Thymus (tissue), 11 donors: ENCODE data around the gene CYB561A3. TPM values are rescaled to one million over a fixed set of nuclear protein-coding genes. Genes with fewer than 3 reads are reported as not detected.

Experiments used
- DNase-seq, 9 donors: peaks; one replicate each; pipeline ENCODE4 v3.0.0-alpha.2; 2013; ENCODE audit warnings: low spot score in 9 of 9, low read depth in 6 of 9, missing footprints in 1 of 9
- H3K27ac ChIP-seq, 2 donors: one replicate each; pipeline ENCODE4 v1.5.1; 2013; ENCODE audit warnings: control low read depth in 1 of 2, low read depth in 1 of 2, low read length in 1 of 2, mild to moderate bottlenecking in 1 of 2, moderate library complexity in 1 of 2
- H3K27me3 ChIP-seq, 2 donors: one replicate each; pipeline ENCODE4 v1.5.1; 2013; ENCODE audit warnings: low read length in 1 of 2; ENCODE audit not compliant: control insufficient read depth in 2 of 2, insufficient read depth in 1 of 2
- H3K36me3 ChIP-seq, 2 donors: one replicate each; pipeline ENCODE4 v1.5.1; 2013; ENCODE audit warnings: low read length in 1 of 2, mild to moderate bottlenecking in 1 of 2, moderate library complexity in 1 of 2; ENCODE audit not compliant: control insufficient read depth in 2 of 2, insufficient read depth in 2 of 2
- H3K4me1 ChIP-seq, 2 donors: one replicate each; pipeline ENCODE4 v1.5.1; 2013; ENCODE audit warnings: low read length in 2 of 2; ENCODE audit not compliant: control insufficient read depth in 2 of 2, insufficient read depth in 2 of 2
- H3K4me3 ChIP-seq, 2 donors: one replicate each; pipeline ENCODE4 v1.5.1; 2013; ENCODE audit warnings: low read length in 2 of 2, control low read depth in 1 of 2, mild to moderate bottlenecking in 1 of 2
- H3K9me3 ChIP-seq, 2 donors: one replicate each; pipeline ENCODE4 v1.5.1; 2013; ENCODE audit warnings: low read length in 1 of 2, mild to moderate bottlenecking in 1 of 2; ENCODE audit not compliant: control insufficient read depth in 2 of 2, insufficient read depth in 1 of 2
- WGBS: extraction: QIAGEN DNeasy Blood & Tissue Kit; methylation state at CpG from one replicate; pipeline ENCODE4 v1.1.7; 2013; 5-methylcytosine and 5-hydroxymethylcytosine counted together
- polyA plus RNA-seq: library from polyadenylated mRNA; stranded (reverse); fragments of 200-250 nt; gene quantifications from one replicate; pipeline ENCODE4 v1.2.3, GENCODE V29; 2013
- total RNA-seq: library from RNA; stranded (reverse); fragments of 120-200 nt; gene quantifications from one replicate; pipeline ENCODE4 v1.2.4, GENCODE V29; 2013
- donor health status: healthy.

CYB561A3 gene
- total and polyA plus RNA-seq, 2 donors = 16.0 to 20.5 TPM

- no peak for DNase-seq
- Histone ChIP-seq H3K4me1 (no peaks in the 10 kb centered on the region), H3K27me3 (no peaks in the 10 kb centered on the region), H3K9me3 (peaks cover 0 to 10% of the 10 kb centered on the region in 2 donors), H3K4me3 (no peak overlapping the region), H3K36me3 (peaks cover 10 to 12% of the 10 kb centered on the region in 2 donors), H3K27ac (peak overlapping the region in 1 of 2 donors; percentile 60)
- 92% methylated on average over 6 of the region's 6 CpGs for WGBS
Measured at GRCh38 chr11:61375761-61376108, 14.1 kb upstream of the CYB561A3 start.

DNA sequence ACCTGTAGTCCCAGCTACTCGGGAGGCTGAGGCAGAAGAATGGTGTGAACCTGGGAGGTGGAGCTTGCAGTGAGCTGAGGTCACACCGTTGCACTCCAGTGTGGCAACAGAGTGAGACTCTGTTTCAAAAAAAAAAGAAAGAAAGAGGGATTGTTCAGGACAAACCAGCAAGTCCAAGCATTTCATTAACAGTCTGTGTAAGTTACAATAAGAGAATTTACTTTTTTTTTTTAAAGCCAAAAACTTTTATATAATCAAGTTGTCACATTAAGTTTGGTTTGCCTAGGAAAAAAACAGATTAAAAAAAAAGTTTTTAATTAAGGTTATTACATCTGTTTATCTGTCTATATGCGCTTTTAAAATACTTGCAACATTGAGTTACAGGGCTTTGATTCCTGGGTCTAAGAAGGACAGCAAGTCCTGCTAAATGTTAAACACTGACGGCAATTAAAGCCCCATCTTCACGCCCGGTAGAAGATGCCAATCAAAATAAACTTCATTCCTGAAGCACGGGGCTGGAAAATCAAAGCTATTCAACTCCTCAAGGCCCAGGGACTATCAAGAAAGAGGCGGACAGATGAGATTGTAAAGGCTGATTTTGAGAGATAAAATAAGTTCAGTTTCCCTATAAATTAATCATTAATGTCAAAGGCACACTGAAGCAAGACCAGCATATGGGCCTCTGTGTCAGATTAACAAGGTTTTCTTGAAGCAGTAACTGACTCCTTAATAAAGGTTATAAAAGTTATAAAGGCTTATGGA is 11.2 kb upstream of the CYB561A3 start:
- H3K4me3 ChIP-seq = no peak overlapping the region
- H3K4me1 ChIP-seq = peaks cover 0 to 6% of the 10 kb centered on the region in 2 donors
- no peak overlapping the region for H3K27ac ChIP-seq
- no peak for DNase-seq
- peaks cover 0 to 10% of the 10 kb centered on the region in 2 donors for H3K9me3 ChIP-seq
- H3K36me3 ChIP-seq = peaks cover 31 to 41% of the 10 kb centered on the region in 2 donors
- no peaks in the 10 kb centered on the region for H3K27me3 ChIP-seq
- WGBS = 96% methylated on average over 8 of the region's 8 CpGs

- DNase-seq = no peak
- Histone ChIP-seq H3K9me3 (peaks cover 0 to 10% of the 10 kb centered on the region in 2 donors), H3K27ac (peak overlapping the region; percentile 48 to 60), H3K4me1 (peaks cover 0 to 6% of the 10 kb centered on the region in 2 donors), H3K27me3 (no peaks in the 10 kb centered on the region), H3K36me3 (peaks cover 48 to 64% of the 10 kb centered on the region in 2 donors), H3K4me3 (no peak overlapping the region)
- WGBS = 89% methylated on average over 8 of the region's 8 CpGs
Measured at GRCh38 chr11:61370349-61371005, 8.8 kb upstream of the CYB561A3 start.

GRCh38 chr11:61369372-61370348 is 8.0 kb upstream of the CYB561A3 start:
- peak overlapping the region; percentile 48 to 60 for H3K27ac ChIP-seq
- peaks cover 0 to 6% of the 10 kb centered on the region in 2 donors for H3K4me1 ChIP-seq
- no peak overlapping the region for H3K4me3 ChIP-seq
- peaks cover 50 to 64% of the 10 kb centered on the region in 2 donors for H3K36me3 ChIP-seq
- 93% methylated on average over 9 of the region's 9 CpGs for WGBS
- no peak for DNase-seq
- no peaks in the 10 kb centered on the region for H3K27me3 ChIP-seq
- peaks cover 0 to 9% of the 10 kb centered on the region in 2 donors for H3K9me3 ChIP-seq

DNA sequence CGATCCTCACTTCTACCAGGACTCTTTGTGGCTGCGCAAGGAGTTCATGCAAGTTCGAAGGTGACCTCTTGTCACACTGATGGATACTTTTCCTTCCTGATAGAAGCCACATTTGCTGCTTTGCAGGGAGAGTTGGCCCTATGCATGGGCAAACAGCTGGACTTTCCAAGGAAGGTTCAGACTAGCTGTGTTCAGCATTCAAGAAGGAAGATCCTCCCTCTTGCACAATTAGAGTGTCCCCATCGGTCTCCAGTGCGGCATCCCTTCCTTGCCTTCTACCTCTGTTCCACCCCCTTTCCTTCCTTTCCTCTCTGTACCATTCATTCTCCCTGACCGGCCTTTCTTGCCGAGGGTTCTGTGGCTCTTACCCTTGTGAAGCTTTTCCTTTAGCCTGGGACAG is 7.0 kb upstream of the CYB561A3 start:
- peaks cover 56 to 69% of the 10 kb centered on the region in 2 donors for H3K36me3 ChIP-seq
- no peaks in the 10 kb centered on the region for H3K27me3 ChIP-seq
- H3K9me3 ChIP-seq = no peaks in the 10 kb centered on the region
- H3K4me3 ChIP-seq = no peak overlapping the region
- H3K27ac ChIP-seq = no peak overlapping the region
- DNase-seq = no peak
- peaks cover 0 to 6% of the 10 kb centered on the region in 2 donors for H3K4me1 ChIP-seq
- WGBS = 98% methylated on average over 7 of the region's 7 CpGs

DNA sequence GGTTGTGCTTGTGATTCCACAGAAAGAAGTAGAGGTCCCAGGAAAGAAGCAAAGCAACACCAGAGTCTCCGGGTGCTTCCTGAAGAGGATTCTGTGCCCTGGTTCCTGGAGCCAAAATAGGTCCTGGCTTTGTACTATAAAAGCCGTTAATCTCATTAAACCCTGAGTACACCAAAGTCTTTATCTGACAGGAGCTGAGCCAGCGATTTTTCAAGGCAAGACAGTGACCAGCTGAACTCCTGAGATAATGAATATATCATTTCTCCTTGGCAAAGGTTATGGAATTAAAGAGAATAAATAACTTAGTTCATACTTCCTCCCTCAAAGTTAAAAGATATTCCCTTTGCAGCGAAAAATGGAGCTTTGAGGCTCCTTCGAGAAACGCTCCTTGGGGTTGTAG is 5.7 kb upstream of the CYB561A3 start:
- DNase-seq = no peak
- Histone ChIP-seq H3K4me1 (peaks cover 3 to 17% of the 10 kb centered on the region in 2 donors), H3K27ac (no peak overlapping the region), H3K4me3 (no peak overlapping the region), H3K9me3 (no peaks in the 10 kb centered on the region), H3K36me3 (peaks cover 51 to 69% of the 10 kb centered on the region in 2 donors), H3K27me3 (no peaks in the 10 kb centered on the region)
- WGBS = 98% methylated on average over 6 of the region's 6 CpGs

- Histone ChIP-seq H3K27ac (no peak overlapping the region), H3K4me3 (no peak overlapping the region), H3K27me3 (no peaks in the 10 kb centered on the region), H3K36me3 (peaks cover 42 to 48% of the 10 kb centered on the region in 2 donors), H3K4me1 (peaks cover 9 to 23% of the 10 kb centered on the region in 2 donors), H3K9me3 (no peaks in the 10 kb centered on the region)
- WGBS = 98% methylated on average over 5 of the region's 5 CpGs
- DNase-seq = no peak
Measured at GRCh38 chr11:61364012-61364675, 2.5 kb upstream of the CYB561A3 start.

GRCh38 chr11:61362542-61362875 is 827 bp upstream of the CYB561A3 start:
- peak overlapping the region; percentile 95 to 99 for H3K27ac ChIP-seq
- peak in 2 of 9 donors; percentile 14 to 37 for DNase-seq
- H3K36me3 ChIP-seq = peaks cover 26 to 33% of the 10 kb centered on the region in 2 donors
- H3K4me1 ChIP-seq = peaks cover 9 to 21% of the 10 kb centered on the region in 2 donors
- H3K9me3 ChIP-seq = no peaks in the 10 kb centered on the region
- no peaks in the 10 kb centered on the region for H3K27me3 ChIP-seq
- H3K4me3 ChIP-seq = peak overlapping the region; percentile 69 to 100
- under 1% methylated on average over 12 of the region's 12 CpGs for WGBS
